GM19452 (cell line): Measurements from ENCODE around the gene CCDC182.

ENCODE experiments used
- ATAC-seq: cut with Tn5 transposase; IDR thresholded peaks from one replicate; pipeline ENCODE4 v1.9.1; 2021; ENCODE audit not compliant: unreplicated experiment

The CCDC182 gene

GRCh38 chr17:57758654-57759053, 13.6 kb upstream of the CCDC182 start:
- no peak for ATAC-seq

GRCh38 chr17:57757735-57758134, 12.6 kb upstream of the CCDC182 start:
- no peak for ATAC-seq

- ATAC-seq = no peak
Measured at GRCh38 chr17:57756951-57757350, 11.9 kb upstream of the CCDC182 start.

- ATAC-seq = no peak
Measured at GRCh38 chr17:57755480-57756070, 10.5 kb upstream of the CCDC182 start.

- no peak for ATAC-seq
Measured at GRCh38 chr17:57752031-57752905, 7.2 kb upstream of the CCDC182 start.

- ATAC-seq = no peak
Measured at GRCh38 chr17:57751348-57751971, 6.4 kb upstream of the CCDC182 start.

- no peak for ATAC-seq
Measured at GRCh38 chr17:57750895-57751294, 5.8 kb upstream of the CCDC182 start.

- no peak for ATAC-seq
Measured at GRCh38 chr17:57750109-57750871, 5.2 kb upstream of the CCDC182 start.

GRCh38 chr17:57749701-57750100, 4.6 kb upstream of the CCDC182 start:
- no peak for ATAC-seq

- no peak for ATAC-seq
Measured at GRCh38 chr17:57747221-57748017, 2.3 kb upstream of the CCDC182 start.

GRCh38 chr17:57746221-57746620, 1.1 kb upstream of the CCDC182 start:
- no peak for ATAC-seq

- no peak for ATAC-seq
Measured at GRCh38 chr17:57744195-57745170, 616 bp downstream of the CCDC182 start.

GRCh38 chr17:57740235-57740528, 4.9 kb downstream of the CCDC182 start:
- ATAC-seq = no peak

- ATAC-seq = no peak
Measured at GRCh38 chr17:57739402-57740234, 5.5 kb downstream of the CCDC182 start.

GRCh38 chr17:57737450-57737849, 7.6 kb downstream of the CCDC182 start:
- no peak for ATAC-seq

GRCh38 chr17:57735707-57736106, 9.4 kb downstream of the CCDC182 start:
- no peak for ATAC-seq

GRCh38 chr17:57735230-57735629, 9.9 kb downstream of the CCDC182 start:
- ATAC-seq = no peak

GRCh38 chr17:57733085-57733484, 12.0 kb downstream of the CCDC182 start:
- no peak for ATAC-seq

GRCh38 chr17:57732062-57732461, 13.0 kb downstream of the CCDC182 start:
- no peak for ATAC-seq
